Loucy (cell line): Measurements from ENCODE around the gene FGF22.

ENCODE experiments used
- H2AFZ ChIP-seq: fragments of 200-600 bp; sonication (generic); 2 replicates; pipeline ENCODE4 v1.6.0; 2016; ENCODE audit warnings: antibody characterized with exemption, mild to moderate bottlenecking, low read length, moderate library complexity
- H3F3A ChIP-seq: fragments of 200-600 bp; 2 replicates; pipeline ENCODE4 v1.6.0; 2016; ENCODE audit warnings: antibody characterized with exemption, low read depth, mild to moderate bottlenecking
- H3K27me3 ChIP-seq: fragments of 200-600 bp; sonication (generic); 2 replicates; pipeline ENCODE4 v1.6.1; 2014; ENCODE audit warnings: low read length, mild to moderate bottlenecking; ENCODE audit not compliant: insufficient read depth, poor library complexity, severe bottlenecking
- H3K36me3 ChIP-seq: fragments of 200-600 bp; sonication (generic); 2 replicates; pipeline ENCODE4 v1.6.1; 2016; ENCODE audit warnings: low read length; ENCODE audit not compliant: insufficient read depth
- H3K4me1 ChIP-seq: fragments of 200-600 bp; sonication (generic); 2 replicates; pipeline ENCODE4 v1.5.1; 2014; ENCODE audit warnings: low read length, mild to moderate bottlenecking; ENCODE audit not compliant: insufficient read depth, poor library complexity, severe bottlenecking
- H3K4me2 ChIP-seq: fragments of 200-600 bp; sonication (generic); 2 replicates; pipeline ENCODE4 v1.6.0; 2014; ENCODE audit warnings: antibody characterized with exemption, low read length, low read depth, mild to moderate bottlenecking; ENCODE audit not compliant: poor library complexity, severe bottlenecking
- H3K4me3 ChIP-seq: fragments of 200-600 bp; sonication (generic); 2 replicates; pipeline ENCODE4 v1.5.1; 2014; ENCODE audit warnings: low read length, mild to moderate bottlenecking, mixed read lengths; ENCODE audit not compliant: poor library complexity, severe bottlenecking
- H3K79me2 ChIP-seq: fragments of 200-600 bp; sonication (generic); 2 replicates; pipeline ENCODE4 v1.6.1; 2014; ENCODE audit warnings: low read length; ENCODE audit not compliant: insufficient read depth
- H3K9ac ChIP-seq: fragments of 200-600 bp; sonication (generic); 2 replicates; pipeline ENCODE4 v1.6.0; 2014; ENCODE audit warnings: mild to moderate bottlenecking, low read depth, low read length, moderate library complexity; ENCODE audit not compliant: poor library complexity, severe bottlenecking
- H3K9me2 ChIP-seq: fragments of 200-600 bp; sonication (generic); replicated peaks from 2 replicates; pipeline ENCODE4 v1.6.1; 2016; ENCODE audit warnings: low read depth, low read length, mixed read lengths
- H3K9me3 ChIP-seq: fragments of 200-600 bp; sonication (generic); 2 replicates; pipeline ENCODE4 v1.6.1; 2014; ENCODE audit warnings: mild to moderate bottlenecking, antibody characterized with exemption, low read length, low read depth; ENCODE audit not compliant: insufficient read depth
- H4K20me1 ChIP-seq: fragments of 200-600 bp; sonication (generic); 2 replicates; pipeline ENCODE4 v1.6.0; 2014; ENCODE audit warnings: antibody characterized with exemption, low read length, mild to moderate bottlenecking; ENCODE audit not compliant: insufficient read depth, poor library complexity, severe bottlenecking
- EZH2phosphoT487 ChIP-seq: fragments of 200-600 bp; IDR thresholded peaks from 2 replicates; pipeline ENCODE4 v1.6.1; 2018; ENCODE audit warnings: antibody characterized with exemption, mild to moderate bottlenecking, moderate library complexity, borderline replicate concordance
- TF ChIP-seq, protein P1 (sequence below): fragments of 200-600 bp; sonication (generic); conservative IDR thresholded peaks from 2 replicates; pipeline ENCODE4 v1.5.1; 2014; ENCODE audit warnings: mild to moderate bottlenecking, antibody characterized with exemption, low read length

The FGF22 gene

DNA sequence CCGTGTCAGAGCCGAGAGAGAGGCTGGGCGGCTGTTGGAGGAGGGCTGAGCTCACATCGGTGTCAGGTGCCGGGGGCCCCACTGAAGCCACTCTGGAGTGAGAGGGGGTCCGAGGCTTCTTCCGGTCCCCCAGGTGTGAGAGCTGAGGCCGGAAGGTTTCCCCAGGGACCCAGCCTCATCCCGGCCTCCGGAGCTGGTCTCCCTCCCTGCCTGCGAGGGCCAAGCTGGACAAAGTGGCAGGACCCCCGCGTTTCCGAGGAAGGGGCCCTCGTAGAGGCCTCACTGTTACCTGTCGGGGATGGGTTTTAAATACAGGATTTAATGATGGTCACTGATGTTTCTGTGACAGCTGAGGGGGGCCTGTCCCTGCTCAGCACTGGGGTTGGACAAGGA lies 43.4 kb upstream of the FGF22 start:
- Histone ChIP-seq H2AFZ (no peak overlapping the region), H3K4me3 (no peak overlapping the region), H3K9me2 (no peaks in the 10 kb centered on the region), H4K20me1 (no peaks in the 10 kb centered on the region), H3F3A (no peaks in the 10 kb centered on the region), H3K27me3 (no peaks in the 10 kb centered on the region), H3K9me3 (no peaks in the 10 kb centered on the region), H3K79me2 (no peaks in the 10 kb centered on the region), H3K4me1 (no peaks in the 10 kb centered on the region), H3K9ac (no peak overlapping the region), H3K36me3 (no peaks in the 10 kb centered on the region), H3K4me2 (no peak overlapping the region)
- TF ChIP-seq, protein P1, sequence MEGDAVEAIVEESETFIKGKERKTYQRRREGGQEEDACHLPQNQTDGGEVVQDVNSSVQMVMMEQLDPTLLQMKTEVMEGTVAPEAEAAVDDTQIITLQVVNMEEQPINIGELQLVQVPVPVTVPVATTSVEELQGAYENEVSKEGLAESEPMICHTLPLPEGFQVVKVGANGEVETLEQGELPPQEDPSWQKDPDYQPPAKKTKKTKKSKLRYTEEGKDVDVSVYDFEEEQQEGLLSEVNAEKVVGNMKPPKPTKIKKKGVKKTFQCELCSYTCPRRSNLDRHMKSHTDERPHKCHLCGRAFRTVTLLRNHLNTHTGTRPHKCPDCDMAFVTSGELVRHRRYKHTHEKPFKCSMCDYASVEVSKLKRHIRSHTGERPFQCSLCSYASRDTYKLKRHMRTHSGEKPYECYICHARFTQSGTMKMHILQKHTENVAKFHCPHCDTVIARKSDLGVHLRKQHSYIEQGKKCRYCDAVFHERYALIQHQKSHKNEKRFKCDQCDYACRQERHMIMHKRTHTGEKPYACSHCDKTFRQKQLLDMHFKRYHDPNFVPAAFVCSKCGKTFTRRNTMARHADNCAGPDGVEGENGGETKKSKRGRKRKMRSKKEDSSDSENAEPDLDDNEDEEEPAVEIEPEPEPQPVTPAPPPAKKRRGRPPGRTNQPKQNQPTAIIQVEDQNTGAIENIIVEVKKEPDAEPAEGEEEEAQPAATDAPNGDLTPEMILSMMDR: no peak
- TF ChIP-seq EZH2phosphoT487: no peak

DNA sequence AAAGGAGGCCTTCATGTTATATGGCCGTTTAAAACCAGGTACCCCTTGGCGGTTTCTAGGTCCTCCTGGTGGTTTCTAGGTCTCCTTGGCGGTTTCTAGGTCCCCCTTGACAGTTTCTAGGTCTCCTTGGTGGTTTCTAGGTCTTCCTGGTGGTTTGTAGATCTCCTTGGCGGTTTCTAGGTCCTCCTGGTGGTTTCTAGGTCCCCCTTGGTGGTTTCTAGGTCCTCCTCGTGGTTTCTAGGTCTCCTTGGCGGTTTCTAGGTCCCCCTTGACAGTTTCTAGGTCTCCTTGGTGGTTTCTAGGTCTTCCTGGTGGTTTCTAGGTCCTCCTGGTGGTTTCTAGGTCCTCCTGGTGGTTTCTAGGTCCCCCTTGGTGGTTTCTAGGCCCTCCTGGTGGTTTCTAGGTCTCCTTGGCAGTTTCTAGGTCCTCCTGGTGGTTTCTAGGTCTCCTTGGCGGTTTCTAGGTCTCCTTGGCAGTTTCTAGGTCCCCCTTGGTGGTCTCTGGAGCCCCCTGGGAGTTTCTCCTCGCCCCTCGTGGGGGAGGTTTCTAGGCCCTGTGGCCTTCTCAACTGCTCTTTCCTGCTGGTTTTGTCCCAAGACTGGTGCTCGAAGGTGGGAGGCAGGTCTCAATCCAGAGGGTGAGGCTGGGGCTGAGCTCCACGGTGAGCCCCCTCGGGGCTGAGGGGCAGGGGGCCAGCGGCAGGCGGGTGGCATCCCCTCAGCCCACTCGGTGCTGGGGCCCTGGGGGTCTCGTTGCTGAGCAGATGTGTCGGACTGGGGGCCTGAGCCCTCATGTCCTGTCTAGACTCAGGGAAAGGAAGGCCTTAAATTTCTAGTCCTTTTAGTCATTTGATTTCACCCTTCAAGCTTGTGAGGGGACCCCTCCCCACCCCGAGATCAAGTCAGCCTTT lies 42.0 kb upstream of the FGF22 start:
- no peak overlapping the region for H3K4me2 ChIP-seq
- TF ChIP-seq, protein P1: no peak
- TF ChIP-seq EZH2phosphoT487: no peak

DNA sequence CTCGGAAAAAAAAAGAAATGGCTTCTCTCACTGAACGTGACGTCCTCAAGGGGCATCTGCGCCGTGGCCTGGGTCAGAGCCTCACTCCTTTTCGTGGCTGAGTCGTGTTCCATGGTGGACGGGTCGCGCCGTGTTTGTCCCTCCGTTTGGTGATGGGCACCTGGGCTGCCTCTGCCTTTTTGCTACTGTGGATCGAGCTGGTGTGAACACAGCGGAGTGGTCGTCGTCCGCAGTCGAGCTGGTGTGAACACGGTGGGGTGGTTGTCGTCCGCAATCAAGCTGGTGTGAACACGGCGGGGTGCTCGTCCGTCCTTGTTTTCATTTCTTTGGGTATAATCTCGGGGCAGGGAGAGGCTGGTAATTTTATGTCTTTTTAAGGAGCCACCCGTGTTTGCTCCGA lies 38.4 kb upstream of the FGF22 start:
- Histone ChIP-seq H3K27me3 (no peaks in the 10 kb centered on the region), H2AFZ (no peak overlapping the region), H3K9me2 (no peaks in the 10 kb centered on the region), H3K9me3 (no peaks in the 10 kb centered on the region), H3K9ac (no peak overlapping the region), H3K36me3 (no peaks in the 10 kb centered on the region), H3K4me2 (no peak overlapping the region), H3K79me2 (no peaks in the 10 kb centered on the region), H4K20me1 (no peaks in the 10 kb centered on the region), H3K4me3 (no peak overlapping the region), H3K4me1 (no peaks in the 10 kb centered on the region), H3F3A (no peaks in the 10 kb centered on the region)
- TF ChIP-seq, protein P1: no peak
- TF ChIP-seq EZH2phosphoT487: no peak

More for the DNA sequence above, 42.0 kb upstream of the FGF22 start:
- Histone ChIP-seq H3K4me1 (no peaks in the 10 kb centered on the region), H2AFZ (no peak overlapping the region), H3K27me3 (no peaks in the 10 kb centered on the region), H3K4me3 (no peak overlapping the region), H4K20me1 (no peaks in the 10 kb centered on the region), H3F3A (no peaks in the 10 kb centered on the region), H3K9me2 (no peaks in the 10 kb centered on the region), H3K36me3 (no peaks in the 10 kb centered on the region), H3K9ac (no peak overlapping the region), H3K9me3 (no peaks in the 10 kb centered on the region), H3K79me2 (no peaks in the 10 kb centered on the region)
